Stimulated activated CD4-positive, alpha-beta T cell treated with anti-CD3 and anti-CD28 coated beads, Interleukin-4, amount 100 ng/mL, for 24 hours (primary cell): ENCODE data around the gene ZNF429.
A peak's percentile ranks its signal among the peaks of the same experiment; 100 is the strongest.
"Not testable (repeated sequence)": the region's sequence is repeated elsewhere in the genome, so short reads cannot be mapped to it uniquely, and the experiment has no call there.

Experiments used
- DNase-seq: peaks from one replicate; pipeline ENCODE4 v3.0.0-alpha.2; 2020

Gene ZNF429

DNA sequence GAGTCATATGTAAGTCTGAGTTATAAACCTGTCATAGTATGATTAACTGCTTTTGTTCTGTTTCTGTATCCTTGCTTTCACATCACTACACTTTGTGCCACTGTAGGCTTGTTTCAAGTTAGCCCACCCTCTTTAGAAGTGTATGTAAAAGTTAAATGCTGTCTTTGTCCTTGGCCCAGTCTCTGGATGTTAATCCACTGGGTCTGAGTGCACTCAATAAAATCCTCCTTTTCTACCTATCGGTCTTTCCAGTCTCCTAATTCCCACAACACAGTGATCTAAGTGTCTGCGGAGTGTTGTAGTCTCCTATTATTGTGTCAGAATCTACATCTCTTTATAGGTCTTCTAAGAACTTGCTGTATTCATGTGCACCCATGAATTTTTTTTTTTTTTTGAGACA, 14.1 kb downstream of the ZNF429 start:
- DNase-seq, result no peak

DNA sequence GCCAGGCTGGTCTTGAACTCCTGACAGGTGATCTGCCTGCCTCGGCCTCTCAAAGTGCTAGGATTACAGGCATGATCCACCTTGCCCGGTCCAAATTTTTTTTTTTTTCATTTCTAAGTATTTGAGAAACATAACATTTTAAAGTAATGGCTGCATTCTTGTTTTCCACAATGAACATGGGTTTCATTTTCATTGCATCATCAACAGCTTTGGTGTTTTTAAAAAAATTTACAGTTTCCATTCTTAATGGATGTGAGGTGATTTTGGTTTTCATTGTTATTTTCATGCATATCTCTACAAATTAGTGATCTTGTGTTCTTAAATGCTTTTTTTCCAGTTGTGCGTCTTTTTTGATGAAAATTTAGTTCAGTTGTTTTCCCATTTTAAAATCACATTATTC, 27.5 kb downstream of the ZNF429 start:
- DNase-seq, result no peak

DNA sequence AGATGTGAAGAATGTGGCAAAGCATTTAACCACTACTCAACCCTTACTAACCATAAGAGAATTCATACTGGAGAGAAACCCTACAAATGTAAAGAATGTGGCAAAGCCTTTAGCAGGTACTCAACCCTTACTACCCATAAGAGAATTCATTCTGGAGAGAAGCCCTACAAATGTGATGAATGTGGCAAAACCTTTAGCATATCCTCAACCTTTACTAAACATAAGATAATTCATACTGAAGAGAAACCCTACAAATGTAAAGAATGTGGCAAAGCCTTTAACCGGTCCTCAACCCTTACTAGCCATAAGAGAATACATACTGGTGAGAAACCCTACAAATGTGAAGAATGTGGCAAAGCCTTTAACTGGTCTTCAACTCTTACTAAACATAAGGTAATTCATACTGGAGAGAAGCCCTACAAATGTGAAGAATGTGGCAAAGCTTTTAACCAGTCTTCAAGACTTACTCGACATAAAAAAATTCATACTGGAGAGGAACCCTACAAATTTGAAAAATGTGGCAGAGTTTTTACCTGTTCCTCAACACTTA, 31.4 kb downstream of the ZNF429 start:
- DNase-seq, result not testable (repeated sequence)

DNA sequence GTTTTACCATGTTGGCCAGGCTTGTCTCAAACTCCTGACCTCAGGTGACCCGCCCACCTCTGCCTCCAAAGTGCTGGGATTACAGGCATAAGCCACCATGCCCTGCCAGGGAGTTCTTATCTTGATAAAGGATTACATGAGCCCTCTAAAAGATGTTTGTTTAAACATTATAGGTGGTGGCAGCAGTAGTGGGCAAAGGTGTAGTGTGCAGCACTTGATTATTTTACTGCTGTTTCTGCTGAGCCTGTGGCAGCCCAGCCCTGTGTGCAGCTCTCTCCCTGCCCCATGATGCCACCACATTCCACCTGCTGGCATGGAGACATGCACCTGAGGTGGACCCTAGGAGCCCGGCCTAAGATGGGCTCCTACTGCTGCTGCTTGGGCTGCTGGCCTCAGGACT, 54.0 kb downstream of the ZNF429 start:
- DNase-seq, result no peak

DNA sequence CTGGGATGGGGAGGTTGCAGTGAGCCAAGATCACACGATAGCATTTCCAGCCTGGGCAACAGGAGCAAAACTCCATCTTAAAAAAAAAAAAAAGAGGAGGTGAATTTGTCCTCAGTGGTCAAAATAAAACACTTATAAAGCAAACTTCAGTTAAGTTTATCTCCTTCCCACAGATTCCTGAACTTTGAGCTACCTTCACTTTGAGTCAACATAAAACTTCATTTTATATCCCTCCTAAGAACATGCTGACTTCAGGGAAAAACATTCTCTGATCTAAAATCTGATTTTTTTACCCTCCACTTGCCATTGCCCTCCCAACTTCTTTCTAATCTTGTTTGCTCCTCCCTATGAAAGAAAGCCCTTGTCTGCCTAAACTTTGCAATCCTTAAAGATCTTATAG, 59.0 kb downstream of the ZNF429 start:
- no peak for DNase-seq

DNA sequence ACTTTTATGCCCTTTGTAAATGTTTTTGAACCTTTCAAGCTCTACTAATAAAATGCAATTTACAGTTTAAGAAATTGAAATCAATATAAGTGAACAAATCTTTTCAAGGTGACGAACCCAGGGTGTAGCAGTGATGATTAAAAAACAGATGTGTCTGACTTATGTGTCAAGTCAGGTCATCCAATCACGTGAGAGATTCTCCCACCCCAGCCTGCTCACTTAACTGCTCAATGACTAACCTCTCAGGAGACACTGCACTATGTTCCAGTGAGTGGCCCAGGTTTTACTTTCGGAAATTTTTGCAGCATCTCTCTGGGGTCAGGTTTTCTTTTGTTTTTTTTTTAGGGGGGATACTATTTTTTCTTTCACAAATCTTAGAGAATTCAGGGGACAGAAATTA, 60.7 kb downstream of the ZNF429 start:
- no peak for DNase-seq

DNA sequence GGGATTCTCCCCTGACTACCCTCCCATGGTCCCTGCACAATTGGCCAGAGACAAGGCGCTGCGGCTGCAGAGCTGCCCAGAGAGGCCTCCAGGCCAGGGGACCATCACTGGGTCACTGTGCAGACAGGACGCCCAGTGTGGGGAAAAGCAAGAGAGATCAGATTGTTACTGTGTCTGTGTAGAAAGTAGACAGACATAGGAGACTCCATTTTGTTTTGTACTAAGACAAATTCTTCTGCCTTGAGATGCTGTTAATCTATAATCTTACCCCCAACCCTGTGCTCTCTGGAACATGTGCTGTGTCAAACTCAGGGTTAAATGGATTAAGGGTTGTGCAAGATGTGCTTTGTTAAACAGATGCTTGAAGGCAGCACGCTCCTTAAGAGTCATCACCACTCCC, 62.4 kb downstream of the ZNF429 start:
- DNase-seq, result not testable (repeated sequence)

DNA sequence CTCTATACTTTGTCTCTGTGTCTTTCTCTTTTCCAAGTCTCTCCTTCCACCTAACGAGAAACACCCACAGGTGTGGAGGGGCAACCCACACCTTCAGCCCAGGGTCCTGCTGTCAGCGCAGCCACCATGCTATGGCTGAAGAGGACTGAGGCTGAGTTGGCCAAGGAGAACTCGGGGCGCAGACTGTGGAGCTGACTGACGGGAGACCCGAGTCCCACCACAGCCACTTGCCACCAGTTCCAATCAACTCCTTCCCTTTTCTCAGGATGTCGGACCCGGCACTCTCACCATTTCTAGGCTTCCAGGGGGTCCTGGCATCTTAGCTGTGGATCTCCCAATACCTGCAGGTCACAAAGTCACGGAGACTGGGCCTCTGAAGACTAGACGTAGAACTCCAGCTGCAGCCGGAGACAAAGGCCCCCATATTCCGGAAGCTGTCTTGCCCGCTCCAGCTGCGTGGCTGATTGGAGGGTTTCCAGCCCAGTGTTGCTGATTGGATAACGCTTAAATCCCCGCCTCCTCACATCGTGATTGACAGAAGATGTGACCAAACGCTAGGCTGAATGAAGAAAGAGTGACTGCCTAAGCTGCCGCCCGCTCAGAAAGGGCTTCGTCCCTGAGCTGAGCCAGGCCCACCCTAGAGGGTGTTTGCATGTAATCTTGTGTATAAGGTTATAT, 63.6 kb downstream of the ZNF429 start:
- peak; percentile 76 for DNase-seq

DNA sequence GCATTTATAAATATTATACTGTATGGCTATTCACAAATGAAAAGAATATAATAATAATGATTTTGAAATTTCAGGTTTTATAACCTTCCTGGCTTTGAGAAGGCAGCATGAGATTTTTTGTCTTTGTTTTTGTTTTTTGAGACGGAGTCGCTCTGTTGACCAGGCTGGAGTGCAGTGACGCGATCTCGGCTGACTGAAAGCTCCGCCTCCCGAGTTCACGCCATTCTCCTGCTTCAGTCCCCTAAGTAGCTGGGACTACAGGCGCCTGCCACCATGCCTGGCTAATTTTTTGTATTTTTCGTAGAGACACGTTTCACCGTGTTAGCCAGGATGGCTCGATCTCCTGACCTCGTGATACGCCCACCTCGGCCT, 64.1 kb downstream of the ZNF429 start:
- DNase-seq, result peak; percentile 29

DNA sequence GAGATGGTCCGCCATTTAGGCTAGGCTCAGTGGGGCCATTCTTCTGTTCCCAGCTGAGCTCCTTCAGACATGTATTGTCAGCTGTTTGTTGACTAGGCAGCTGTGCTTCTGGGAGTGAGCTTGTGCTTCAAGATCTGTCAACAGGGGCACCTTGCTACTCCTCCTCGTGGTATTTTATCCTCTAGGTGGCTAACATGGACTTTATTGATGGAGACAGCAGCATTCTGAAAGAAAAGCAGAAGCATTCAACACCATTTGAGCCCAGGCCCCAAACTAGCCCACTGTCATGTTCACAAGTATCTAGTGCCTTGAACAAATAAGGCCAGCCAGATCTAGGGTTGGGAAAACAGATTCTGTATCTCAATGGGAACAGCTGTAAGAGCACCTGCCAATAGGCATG, 65.9 kb downstream of the ZNF429 start:
- DNase-seq, result no peak

DNA sequence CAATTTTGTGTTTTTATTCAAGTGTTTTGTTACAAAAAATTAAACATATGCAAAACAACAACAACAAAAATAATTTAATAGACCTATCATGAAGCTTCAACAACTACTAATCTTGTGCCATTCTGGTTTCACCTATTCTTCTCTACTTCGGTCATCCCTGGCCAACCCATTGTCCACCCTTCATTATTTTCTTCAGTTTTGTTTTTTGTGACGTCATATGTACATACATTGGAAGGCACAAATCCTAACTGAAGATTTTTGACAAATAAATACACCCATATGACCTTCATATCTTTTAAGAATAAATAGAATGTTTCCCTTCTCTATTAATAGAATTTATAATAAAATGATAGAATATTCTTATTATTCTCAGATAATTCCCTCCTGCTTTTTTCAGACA, 69.2 kb downstream of the ZNF429 start:
- no peak for DNase-seq

DNA sequence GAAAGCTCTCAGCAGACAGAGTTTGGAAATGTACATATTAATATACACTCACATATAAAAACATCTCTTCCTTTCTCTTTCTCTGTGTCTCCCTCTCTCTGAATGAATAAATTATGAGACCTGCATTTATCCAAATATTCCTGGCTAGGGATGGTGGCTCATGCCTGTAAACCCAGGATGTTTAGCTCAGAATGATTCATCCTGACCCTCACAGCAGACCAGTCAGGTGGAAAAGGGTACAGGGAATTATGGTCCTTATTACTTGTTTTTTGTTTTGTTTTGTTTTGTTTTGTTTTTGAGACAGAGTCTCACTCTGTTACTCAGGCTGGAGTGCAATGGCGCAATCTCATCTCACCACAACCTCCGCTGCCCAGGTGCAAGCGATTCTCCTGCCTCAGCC, 71.1 kb downstream of the ZNF429 start:
- no peak for DNase-seq

DNA sequence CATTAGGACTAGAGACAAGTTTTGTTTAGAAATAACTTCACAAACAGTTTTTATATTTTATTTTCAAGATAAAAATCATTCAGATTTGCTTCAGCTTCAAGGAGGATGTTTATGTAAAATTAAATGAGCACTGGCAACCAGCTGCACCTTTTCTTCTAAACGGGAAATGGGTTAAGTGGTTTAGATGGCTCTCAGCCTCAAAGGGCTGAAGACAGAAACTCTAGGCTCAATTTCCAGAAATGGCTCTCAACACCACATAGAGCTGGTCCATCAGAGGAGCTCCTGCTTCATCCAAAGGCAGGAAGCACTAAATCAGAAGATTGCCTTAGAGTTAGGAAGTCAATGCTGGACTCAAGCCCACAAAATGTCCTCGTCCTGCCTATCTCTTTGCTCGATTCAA, 74.7 kb downstream of the ZNF429 start:
- no peak for DNase-seq

DNA sequence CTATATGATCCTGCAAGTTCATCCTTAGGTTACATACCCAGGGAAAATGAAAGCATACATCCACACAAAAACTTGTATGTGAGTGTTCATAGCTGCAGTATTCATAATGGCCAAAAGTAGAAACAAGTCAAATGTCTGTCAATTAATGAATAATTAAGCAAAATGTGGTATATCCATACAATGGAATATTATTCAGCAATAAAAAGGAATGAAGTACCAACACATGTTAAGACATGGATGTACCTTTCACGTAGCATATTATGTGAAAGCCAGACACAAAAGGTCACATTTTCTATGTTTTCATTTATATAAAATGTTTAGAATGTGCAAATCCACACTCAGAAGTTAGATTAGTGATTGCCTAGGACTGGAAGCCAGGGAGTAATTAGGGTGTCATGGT, 75.4 kb downstream of the ZNF429 start:
- DNase-seq, result no peak

DNA sequence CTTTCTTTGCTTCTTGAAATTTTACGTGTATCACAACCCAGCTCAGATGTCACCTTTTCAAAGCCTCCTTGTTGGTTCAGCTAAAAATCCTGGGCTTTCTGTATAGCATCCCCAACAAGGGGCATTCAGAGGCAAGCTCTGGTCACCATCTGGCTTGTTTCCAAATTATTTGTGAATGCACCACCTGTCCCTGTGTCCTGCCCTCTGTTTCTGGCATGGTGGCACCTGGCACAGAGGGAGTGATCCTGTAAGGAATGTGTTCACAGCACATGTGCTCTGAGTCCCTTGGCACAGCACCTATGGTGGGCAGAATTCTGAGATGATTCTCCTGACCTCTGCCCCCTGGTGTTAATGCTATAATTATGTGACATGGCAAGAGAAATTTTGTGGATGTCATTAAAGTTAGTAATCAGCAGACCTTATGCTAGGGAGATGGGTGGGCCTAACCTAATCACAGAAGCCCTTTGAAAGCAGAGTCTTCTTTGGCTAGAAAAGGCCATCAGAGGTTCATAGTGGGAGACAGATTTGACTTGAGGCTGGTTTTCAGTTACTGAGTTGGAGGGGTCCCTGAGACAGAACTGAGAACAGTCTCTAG, 76.3 kb downstream of the ZNF429 start:
- no peak for DNase-seq

DNA sequence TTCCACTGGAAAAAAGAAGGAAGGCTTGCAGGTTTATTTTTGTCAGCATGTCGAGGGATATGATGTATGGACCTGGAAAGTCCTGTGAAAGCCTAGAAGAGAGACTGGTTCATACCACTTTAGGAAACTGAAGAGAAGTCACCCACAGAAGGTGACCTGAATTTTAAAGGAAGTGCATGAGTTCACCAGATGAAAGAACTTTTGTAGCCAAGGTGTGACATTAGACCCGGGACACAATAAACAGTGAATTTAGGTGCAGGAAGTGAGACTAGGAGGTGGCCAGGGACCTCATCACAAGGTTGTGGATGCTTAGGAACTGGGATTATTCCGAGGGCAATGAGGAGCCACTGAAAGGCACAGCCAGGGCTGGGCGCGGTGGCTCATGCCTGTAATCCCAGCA, 79.1 kb downstream of the ZNF429 start:
- DNase-seq, result no peak

DNA sequence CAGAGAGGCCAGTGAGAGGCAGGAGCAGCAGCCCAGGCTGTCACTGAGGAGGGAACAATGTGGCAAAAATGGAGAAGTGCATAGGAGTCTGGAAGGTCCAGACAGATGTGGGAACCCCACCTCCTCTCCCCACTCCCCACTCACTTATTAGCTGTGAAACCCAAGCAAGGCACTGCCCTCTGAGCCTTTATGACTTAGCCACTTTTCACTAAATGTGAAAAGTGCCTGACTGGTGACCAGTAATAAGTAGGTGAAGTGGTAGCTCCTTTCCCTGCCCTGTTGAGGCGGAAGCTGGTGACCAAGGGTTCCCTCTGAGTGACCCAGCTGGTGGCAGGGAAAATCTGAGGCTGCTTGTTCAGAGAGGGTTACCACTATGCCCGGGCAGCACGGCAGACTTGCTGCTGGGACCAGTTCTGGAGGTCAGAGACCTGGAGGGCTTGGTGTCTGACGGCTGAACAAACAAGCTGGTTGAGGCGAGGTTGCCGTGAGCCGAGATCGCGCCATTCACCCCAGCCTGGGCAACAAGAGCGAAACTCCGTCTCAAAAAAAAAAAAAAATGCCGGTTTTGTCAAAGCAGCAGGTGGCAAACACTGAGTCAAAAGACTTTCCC, 80.0 kb downstream of the ZNF429 start:
- DNase-seq, result no peak

DNA sequence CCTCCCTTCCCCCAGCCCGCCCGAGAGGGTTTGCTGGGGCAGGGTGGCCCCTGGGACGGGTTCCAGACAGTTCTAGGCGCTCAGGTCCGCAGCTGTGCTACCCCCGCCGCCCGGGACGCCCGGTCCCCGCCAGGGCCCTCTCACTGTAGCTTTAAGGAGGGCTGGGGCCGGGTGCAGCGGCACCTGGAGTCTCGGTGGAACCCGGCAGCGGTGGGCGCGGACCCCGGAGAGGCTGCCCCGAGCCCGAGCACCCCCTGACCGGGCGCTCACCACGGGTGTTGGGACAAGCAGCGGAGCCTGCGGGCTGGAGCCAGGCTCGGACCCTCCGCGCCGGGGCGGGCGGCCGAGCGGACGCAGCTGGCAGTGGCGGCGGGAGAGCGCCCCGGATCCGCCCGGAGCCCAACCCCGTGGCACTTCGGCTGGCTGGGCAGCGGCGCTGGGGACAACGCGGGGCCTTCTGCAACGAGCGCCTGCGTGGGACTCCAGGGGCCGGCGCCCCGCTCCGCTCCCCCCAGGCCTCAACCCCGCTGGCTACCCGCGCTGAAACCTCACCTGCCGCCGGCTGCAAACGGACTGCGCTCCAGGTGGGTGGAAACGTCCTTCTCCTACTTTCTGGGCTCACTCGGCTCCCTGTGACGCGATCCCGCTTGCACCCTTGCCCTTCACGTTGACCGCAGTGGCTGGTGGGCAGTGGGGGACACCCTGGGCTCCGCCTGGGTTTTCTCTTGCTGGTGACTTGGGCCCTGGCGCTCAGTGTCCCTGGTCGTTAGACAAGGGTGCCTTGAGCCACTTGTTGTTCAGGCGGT, 81.1 kb downstream of the ZNF429 start:
- no peak for DNase-seq

DNA sequence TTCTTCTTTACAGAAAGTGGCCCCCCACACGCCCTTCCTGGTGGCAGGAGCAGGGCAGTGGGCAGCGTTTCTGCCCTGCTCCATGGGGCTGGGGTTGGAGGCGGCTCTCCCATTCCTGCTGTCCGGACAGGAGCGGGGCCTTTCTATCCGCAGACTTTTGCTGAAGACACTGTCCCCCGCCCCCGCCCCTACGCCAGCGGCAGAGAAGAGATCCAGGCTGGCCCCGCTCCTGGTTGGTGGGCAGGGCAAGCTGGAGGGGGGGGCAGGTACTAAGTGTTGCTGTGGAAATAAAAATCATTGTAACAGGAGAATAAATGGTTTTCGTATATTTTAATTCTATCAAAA, 81.7 kb downstream of the ZNF429 start:
- DNase-seq, result no peak

DNA sequence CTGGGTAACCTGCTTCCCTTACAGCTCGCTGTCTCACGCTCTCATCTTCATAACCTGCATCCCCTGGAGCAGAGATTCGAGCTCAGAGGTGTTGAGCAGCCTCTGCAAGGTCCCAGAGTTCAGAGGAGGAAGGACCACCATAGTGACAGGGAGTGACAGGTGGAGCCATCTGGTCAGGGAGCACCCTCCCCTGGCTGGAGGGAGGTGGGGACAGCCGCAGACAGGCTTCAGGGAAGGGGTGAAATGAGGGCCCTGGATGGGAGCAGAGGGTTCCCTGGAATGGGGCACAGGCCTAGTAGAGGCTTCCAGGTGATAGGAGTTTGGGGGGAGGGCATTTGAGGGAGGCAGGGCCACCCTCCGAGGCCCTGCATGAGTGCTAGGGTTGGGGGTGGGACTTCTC, 82.1 kb downstream of the ZNF429 start:
- DNase-seq, result no peak

DNA sequence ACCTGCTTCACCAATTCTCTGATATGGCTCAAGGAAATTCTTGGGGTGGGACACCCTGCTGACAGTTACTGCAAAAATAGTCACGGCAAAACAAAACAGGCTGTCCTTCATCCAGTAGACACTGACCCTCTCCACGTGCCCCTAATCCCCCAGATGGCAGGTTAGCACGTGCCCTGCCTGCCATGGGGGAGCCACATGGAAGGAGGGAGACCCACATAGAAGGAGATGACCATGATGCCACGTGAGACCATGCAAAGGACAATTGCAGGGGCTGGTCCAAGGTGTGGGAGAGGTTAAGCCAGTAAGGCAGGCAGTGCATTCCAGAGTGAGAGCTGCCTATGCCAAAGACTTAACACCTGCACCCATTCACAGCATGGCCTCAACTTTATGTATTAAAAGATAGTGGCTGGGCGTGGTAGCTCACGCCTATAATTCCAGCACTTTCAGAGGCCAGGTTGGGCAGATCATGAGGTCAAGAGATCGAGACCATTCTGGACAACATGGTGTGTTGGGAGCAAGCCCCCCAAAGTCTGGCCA, 82.7 kb downstream of the ZNF429 start:
- DNase-seq, result no peak

DNA sequence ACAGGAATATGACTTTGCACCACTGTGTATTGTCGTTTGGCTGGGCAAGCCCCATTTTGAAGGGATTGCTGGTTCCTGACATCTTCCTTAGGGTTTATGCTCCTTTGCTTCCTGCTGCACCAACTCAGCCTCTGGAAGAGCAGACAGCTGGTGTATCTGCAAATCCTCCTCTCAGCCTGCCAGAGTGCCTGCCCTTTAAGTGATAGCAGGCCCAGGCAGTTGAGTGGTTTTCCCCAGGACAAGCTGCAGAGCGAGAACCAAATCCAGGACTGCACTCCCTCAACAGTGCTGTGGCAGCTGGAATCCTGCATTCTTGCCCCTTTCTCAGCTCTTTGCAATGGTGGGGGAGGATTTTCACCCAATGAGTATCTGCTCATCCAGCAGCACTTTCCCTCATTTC, 85.5 kb downstream of the ZNF429 start:
- no peak for DNase-seq

DNA sequence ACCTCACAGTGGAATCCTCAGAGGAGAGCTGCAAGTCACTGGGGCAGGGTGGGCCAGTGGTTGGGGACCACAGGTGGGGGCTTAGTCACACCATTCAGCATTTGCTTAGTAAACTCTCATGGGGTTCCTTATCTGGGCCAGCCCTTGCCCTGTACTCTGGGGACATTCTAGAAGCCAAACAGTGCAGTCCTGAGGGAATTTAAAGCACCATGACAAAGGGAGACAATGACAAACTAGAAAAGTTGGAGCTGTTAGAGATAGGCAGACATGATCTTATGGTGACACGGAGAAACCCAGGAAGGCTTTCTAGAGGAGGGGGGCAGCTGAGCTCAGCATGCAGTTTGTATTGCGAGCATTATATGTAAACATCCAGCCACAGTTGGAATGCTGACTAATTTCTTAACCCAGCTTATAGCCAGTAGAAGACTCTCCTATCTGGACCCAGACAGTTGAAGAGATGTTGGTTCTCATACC, 87.6 kb downstream of the ZNF429 start:
- DNase-seq, result no peak
